ENCODE data around the gene MYO1E.

The MYO1E gene

DNA sequence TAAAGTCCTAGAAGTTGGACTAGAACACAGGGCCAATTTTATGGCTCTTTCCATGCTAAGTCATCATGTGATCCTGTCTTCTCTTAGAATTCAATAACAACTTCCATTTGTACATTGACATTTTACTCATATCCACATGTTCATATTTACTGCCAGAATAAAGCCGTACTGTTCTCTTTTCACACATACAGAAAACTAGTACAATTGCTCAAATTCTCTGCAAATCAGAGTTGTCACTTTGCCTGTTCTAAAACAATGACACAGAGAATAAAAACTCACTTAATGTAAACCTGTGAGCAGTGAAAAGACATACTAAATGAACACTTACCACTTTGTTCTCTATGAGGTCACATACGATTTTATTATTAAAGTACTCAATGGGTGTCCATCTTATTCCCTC, 162.5 kb downstream of the MYO1E start:
- no peak overlapping the region for H3K4me2 ChIP-seq (ENCODE audit: low read depth, low read length, poor library complexity, severe bottlenecking)
- no peaks in the 10 kb centered on the region for H3K27me3 ChIP-seq (ENCODE audit: low read length)
- no peak overlapping the region for H3K27ac ChIP-seq (ENCODE audit: low read depth, low read length)
- peaks cover 44% of the 10 kb centered on the region for H3F3A ChIP-seq (ENCODE audit: insufficient read depth)
- H3K4me3 ChIP-seq (ENCODE audit: insufficient read depth, low read length, poor library complexity, severe bottlenecking): no peak overlapping the region
- no peak overlapping the region for H2AFZ ChIP-seq (ENCODE audit: low read depth, low read length, severe bottlenecking)
- no peaks in the 10 kb centered on the region for H3K9me3 ChIP-seq (ENCODE audit: insufficient read depth, low read length)
- H3K36me3 ChIP-seq (ENCODE audit: low read length): peaks cover 75% of the 10 kb centered on the region
- H3K79me2 ChIP-seq (ENCODE audit: insufficient read depth, low read length): no peaks in the 10 kb centered on the region
- 0 out of 2 replicates have a peak, but pooled peaks cover 5% of the 10 kb centered on the region for H4K20me1 ChIP-seq (ENCODE audit: low read depth, low read length)
- H3K9me2 ChIP-seq (replicated peaks; ENCODE audit: insufficient read depth, low read length): no peaks in the 10 kb centered on the region
- TF ChIP-seq, protein P1, sequence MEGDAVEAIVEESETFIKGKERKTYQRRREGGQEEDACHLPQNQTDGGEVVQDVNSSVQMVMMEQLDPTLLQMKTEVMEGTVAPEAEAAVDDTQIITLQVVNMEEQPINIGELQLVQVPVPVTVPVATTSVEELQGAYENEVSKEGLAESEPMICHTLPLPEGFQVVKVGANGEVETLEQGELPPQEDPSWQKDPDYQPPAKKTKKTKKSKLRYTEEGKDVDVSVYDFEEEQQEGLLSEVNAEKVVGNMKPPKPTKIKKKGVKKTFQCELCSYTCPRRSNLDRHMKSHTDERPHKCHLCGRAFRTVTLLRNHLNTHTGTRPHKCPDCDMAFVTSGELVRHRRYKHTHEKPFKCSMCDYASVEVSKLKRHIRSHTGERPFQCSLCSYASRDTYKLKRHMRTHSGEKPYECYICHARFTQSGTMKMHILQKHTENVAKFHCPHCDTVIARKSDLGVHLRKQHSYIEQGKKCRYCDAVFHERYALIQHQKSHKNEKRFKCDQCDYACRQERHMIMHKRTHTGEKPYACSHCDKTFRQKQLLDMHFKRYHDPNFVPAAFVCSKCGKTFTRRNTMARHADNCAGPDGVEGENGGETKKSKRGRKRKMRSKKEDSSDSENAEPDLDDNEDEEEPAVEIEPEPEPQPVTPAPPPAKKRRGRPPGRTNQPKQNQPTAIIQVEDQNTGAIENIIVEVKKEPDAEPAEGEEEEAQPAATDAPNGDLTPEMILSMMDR (IDR thresholded peaks at IDR 0.05; ENCODE audit: insufficient read depth, low read length, poor library complexity, severe bottlenecking): no peak
- TF ChIP-seq EZH2phosphoT487 (conservative IDR thresholded peaks at IDR 0.05; ENCODE audit: low read length): no peak
- H3K9ac ChIP-seq (ENCODE audit: low read length): no peak overlapping the region

DNA sequence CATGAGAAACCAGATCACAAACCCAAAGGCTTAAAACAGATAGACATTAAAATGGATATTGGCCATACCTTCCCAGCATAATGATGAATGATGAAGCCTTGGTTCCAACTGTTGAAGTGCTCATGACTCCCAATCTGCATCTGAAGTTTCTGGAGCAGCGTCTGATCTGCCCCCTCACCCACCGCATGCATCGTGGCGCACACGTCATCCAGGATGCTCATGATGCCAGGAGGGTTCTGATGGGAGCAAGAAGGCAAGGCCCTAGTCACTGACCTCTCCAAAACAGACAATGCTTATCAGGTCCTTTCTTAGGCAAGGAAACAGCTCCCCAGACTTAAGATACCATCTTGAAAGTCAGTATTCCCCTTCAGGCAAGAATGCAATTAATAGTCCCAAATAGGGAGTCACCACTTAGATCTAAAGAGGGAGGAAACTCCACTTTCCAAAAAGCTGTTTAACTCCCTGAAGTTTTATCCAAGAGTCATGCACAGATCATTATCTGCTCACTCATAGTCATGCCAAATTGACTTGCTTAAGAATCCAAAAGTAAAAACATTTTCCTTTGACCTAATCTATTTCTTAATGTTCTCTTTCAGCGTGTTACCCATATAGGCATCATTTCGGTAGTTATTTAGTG, 163.9 kb downstream of the MYO1E start:
- H3K4me3 ChIP-seq (ENCODE audit: insufficient read depth, low read length, poor library complexity, severe bottlenecking): no peak overlapping the region
- no peaks in the 10 kb centered on the region for H3K79me2 ChIP-seq (ENCODE audit: insufficient read depth, low read length)
- H3K36me3 ChIP-seq (ENCODE audit: low read length): peaks cover 75% of the 10 kb centered on the region
- no peaks in the 10 kb centered on the region for H3K9me2 ChIP-seq (replicated peaks; ENCODE audit: insufficient read depth, low read length)
- H3K27me3 ChIP-seq (ENCODE audit: low read length): no peaks in the 10 kb centered on the region
- no peaks in the 10 kb centered on the region for H3K9me3 ChIP-seq (ENCODE audit: insufficient read depth, low read length)
- H3K4me2 ChIP-seq (ENCODE audit: low read depth, low read length, poor library complexity, severe bottlenecking): no peak overlapping the region
- H4K20me1 ChIP-seq (ENCODE audit: low read depth, low read length): 0 out of 2 replicates have a peak, but pooled peaks cover 5% of the 10 kb centered on the region
- H3K9ac ChIP-seq (ENCODE audit: low read length): no peak overlapping the region
- no peak overlapping the region for H2AFZ ChIP-seq (ENCODE audit: low read depth, low read length, severe bottlenecking)
- TF ChIP-seq EZH2phosphoT487 (conservative IDR thresholded peaks at IDR 0.05; ENCODE audit: low read length): no peak
- TF ChIP-seq, protein P1 (IDR thresholded peaks at IDR 0.05; ENCODE audit: insufficient read depth, low read length, poor library complexity, severe bottlenecking): no peak
- peaks cover 37% of the 10 kb centered on the region for H3F3A ChIP-seq (ENCODE audit: insufficient read depth)
- H3K27ac ChIP-seq (ENCODE audit: low read depth, low read length): no peak overlapping the region

GRCh38 chr15:59206623-59207183, 166.0 kb downstream of the MYO1E start, which contains the start of gene LDHAL6B:
TSS of gene LDHAL6B (plus strand) at chr15:59206843. CDS start at chr15:59206941, 98 bp downstream.
- no peaks in the 10 kb centered on the region for H3K79me2 ChIP-seq (ENCODE audit: insufficient read depth, low read length)
- no peak within 1 kb of the TSS for H3K27ac ChIP-seq (ENCODE audit: low read depth, low read length)
- no peak within 1 kb of the TSS for H2AFZ ChIP-seq (ENCODE audit: low read depth, low read length, severe bottlenecking)
- H4K20me1 ChIP-seq (ENCODE audit: low read depth, low read length): 0 out of 2 replicates have a peak, but pooled peaks cover 5% of the 10 kb centered on the region
- H3K36me3 ChIP-seq (ENCODE audit: low read length): peaks cover 81% of the 10 kb centered on the region
- no peaks in the 10 kb centered on the region for H3K27me3 ChIP-seq (ENCODE audit: low read length)
- peaks cover 26% of the 10 kb centered on the region for H3F3A ChIP-seq (ENCODE audit: insufficient read depth)
- no peak within 1 kb of the TSS for H3K4me3 ChIP-seq (ENCODE audit: insufficient read depth, low read length, poor library complexity, severe bottlenecking)
- no peak within 1 kb of the TSS for H3K4me2 ChIP-seq (ENCODE audit: low read depth, low read length, poor library complexity, severe bottlenecking)
- no peaks in the 10 kb centered on the region for H3K9me3 ChIP-seq (ENCODE audit: insufficient read depth, low read length)
- H3K9ac ChIP-seq (ENCODE audit: low read length): no peak within 1 kb of the TSS
- no peak for TF ChIP-seq EZH2phosphoT487 (conservative IDR thresholded peaks at IDR 0.05; ENCODE audit: low read length)
- H3K9me2 ChIP-seq (replicated peaks; ENCODE audit: insufficient read depth, low read length): no peaks in the 10 kb centered on the region
